Caco-2 (cell line): ENCODE measurements around the gene SORL1-AS1.

Source experiments
- BruUV-seq: library from RNA; stranded (reverse); fragments of 400-500 nt; replicated peaks from 2 replicates; lab custom pipeline; 2021; lab: Mats Ljungman, UMichigan
- CTCF ChIA-PET: fragments of 300-600 bp; sonication (Branson Sonifier 250); formaldehyde crosslinking; loops from one replicate; lab custom pipeline; 2022; ENCODE audit warnings: antibody characterized with exemption; lab: Charles Lee
- POLR2A ChIA-PET: fragments of 300-600 bp; sonication (Branson Sonifier 250); formaldehyde crosslinking; loops from one replicate; lab custom pipeline; 2022; ENCODE audit warnings: antibody characterized with exemption; lab: Charles Lee
- DNase-seq, 2 experiments: peaks; one replicate each; pipeline versions ENCODE4 v3.0.0 to v3.0.0-alpha.2; 2020 to 2022
- H3K27me3 ChIP-seq: replicated peaks from 2 replicates; pipeline ENCODE4 v1.6.0; 2011; ENCODE audit warnings: low read length; ENCODE audit not compliant: control insufficient read depth, insufficient read depth
- H3K36me3 ChIP-seq: 2 replicates; pipeline ENCODE4 v1.5.1; 2011; ENCODE audit warnings: low read length; ENCODE audit not compliant: control insufficient read depth, insufficient read depth
- H3K4me1 ChIP-seq: fragments of 250-450 bp; sonication (Bioruptor Pico); 2 replicates; pipeline ENCODE4 v1.5.1; 2020; ENCODE audit warnings: mild to moderate bottlenecking
- H3K4me3 ChIP-seq: 2 replicates; pipeline ENCODE4 v1.5.1; 2011; ENCODE audit warnings: low read depth, mild to moderate bottlenecking, control low read depth, low read length
- H3K9me3 ChIP-seq: fragments of 250-450 bp; sonication (Bioruptor Pico); 2 replicates; pipeline ENCODE4 v1.5.1; 2020; ENCODE audit warnings: mild to moderate bottlenecking, moderate library complexity
- H3K27ac Mint-ChIP-seq: one replicate; pipeline ENCODE4 v1.8.0; 2022; ENCODE audit warnings: mixed read lengths; ENCODE audit not compliant: unreplicated experiment
- H3K27me3 Mint-ChIP-seq: one replicate; pipeline ENCODE4 v1.8.0; 2022; ENCODE audit warnings: mixed read lengths; ENCODE audit not compliant: insufficient read depth, unreplicated experiment
- H3K36me3 Mint-ChIP-seq: one replicate; pipeline ENCODE4 v1.8.0; 2022; ENCODE audit warnings: mild to moderate bottlenecking, mixed read lengths; ENCODE audit not compliant: insufficient read depth, unreplicated experiment
- H3K4me1 Mint-ChIP-seq: one replicate; pipeline ENCODE4 v1.8.0; 2022; ENCODE audit warnings: low read depth, mixed read lengths; ENCODE audit not compliant: unreplicated experiment
- H3K4me3 Mint-ChIP-seq: one replicate; pipeline ENCODE4 v1.8.0; 2022; ENCODE audit warnings: mild to moderate bottlenecking, moderate library complexity, mixed read lengths; ENCODE audit not compliant: unreplicated experiment
- H3K9me3 Mint-ChIP-seq: one replicate; pipeline ENCODE4 v1.8.0; 2022; ENCODE audit warnings: mixed read lengths; ENCODE audit not compliant: unreplicated experiment
- CTCF ChIP-seq, 2 experiments: fragments of 200-600 bp in 1 of 2; IDR thresholded peaks; 1 replicate in 1 of 2; 2 replicates in 1 of 2; pipeline versions ENCODE4 v1.5.1 to v1.8.0; 2011 to 2022; ENCODE audit warnings: antibody characterized with exemption in 1 of 2, control low read depth in 1 of 2, inconsistent platforms in 1 of 2, low read depth in 1 of 2, low read length in 1 of 2, mild to moderate bottlenecking in 1 of 2, moderate library complexity in 1 of 2; ENCODE audit not compliant: insufficient read depth in 1 of 2, severe bottlenecking in 1 of 2, unreplicated experiment in 1 of 2
- intact Hi-C: fragments of 100-400 bp; cut with micrococcal nuclease; formaldehyde crosslinking; loops from one replicate; pipeline ENCODE4 v1.10.0; 2022; ENCODE audit not compliant: unreplicated experiment

The SORL1-AS1 gene

GRCh38 chr11:121420398-121420797 lies 32.4 kb downstream of the SORL1-AS1 start:
- no peak overlapping the region for H3K4me3 Mint-ChIP-seq
- H3K27me3 Mint-ChIP-seq: peaks cover 6% of the 10 kb centered on the region
- H3K27me3 ChIP-seq: no peaks in the 10 kb centered on the region; the same call in 1 of the 2 replicates
- H3K9me3 Mint-ChIP-seq: no peaks in the 10 kb centered on the region
- intact Hi-C loops: no loop called here
- no peak overlapping the region for H3K27ac Mint-ChIP-seq
- no peaks in the 10 kb centered on the region for H3K9me3 ChIP-seq
- no TSS peak for BruUV-seq
- H3K36me3 ChIP-seq: no peaks in the 10 kb centered on the region
- no peaks in the 10 kb centered on the region for H3K4me1 ChIP-seq
- H3K4me1 Mint-ChIP-seq: no peaks in the 10 kb centered on the region
- ChIA-PET CTCF (no interaction called here), POLR2A (no interaction called here)
- H3K36me3 Mint-ChIP-seq: no peaks in the 10 kb centered on the region
- no peak for DNase-seq
- H3K4me3 ChIP-seq: no peak overlapping the region
- no peak for TF ChIP-seq CTCF (IDR thresholded peaks at IDR 0.05; ENCODE audit: insufficient read depth in 1 of 2, low read depth in 1 of 2, low read length in 1 of 2, severe bottlenecking in 1 of 2, unreplicated experiment in 1 of 2)

- Histone ChIP-seq H3K27me3 (no peaks in the 10 kb centered on the region; the same call in 1 of the 2 replicates), H3K4me1 (no peaks in the 10 kb centered on the region), H3K36me3 (no peaks in the 10 kb centered on the region), H3K9me3 (no peaks in the 10 kb centered on the region), H3K4me3 (no peak overlapping the region)
- no peak overlapping the region for H3K27ac Mint-ChIP-seq
- BruUV-seq: no TSS peak
- DNase-seq: no peak
- intact Hi-C loops: no loop called here
- H3K4me1 Mint-ChIP-seq: no peaks in the 10 kb centered on the region
- H3K4me3 Mint-ChIP-seq: no peak overlapping the region
- ChIA-PET CTCF (no interaction called here), POLR2A (no interaction called here)
- H3K27me3 Mint-ChIP-seq: peaks cover 6% of the 10 kb centered on the region
- H3K36me3 Mint-ChIP-seq: no peaks in the 10 kb centered on the region
- no peaks in the 10 kb centered on the region for H3K9me3 Mint-ChIP-seq
- TF ChIP-seq CTCF (IDR thresholded peaks at IDR 0.05; ENCODE audit: insufficient read depth in 1 of 2, low read depth in 1 of 2, low read length in 1 of 2, severe bottlenecking in 1 of 2, unreplicated experiment in 1 of 2): no peak
Observed at GRCh38 chr11:121419836-121420235, 32.9 kb downstream of the SORL1-AS1 start.

GRCh38 chr11:121418625-121419114 lies 34.1 kb downstream of the SORL1-AS1 start:
- Histone ChIP-seq H3K4me1 (no peaks in the 10 kb centered on the region), H3K27me3 (no peaks in the 10 kb centered on the region; the same call in 1 of the 2 replicates), H3K9me3 (no peaks in the 10 kb centered on the region), H3K36me3 (no peaks in the 10 kb centered on the region), H3K4me3 (no peak overlapping the region)
- no peak overlapping the region for H3K4me3 Mint-ChIP-seq
- BruUV-seq: no TSS peak
- no peaks in the 10 kb centered on the region for H3K36me3 Mint-ChIP-seq
- CTCF ChIA-PET: interaction anchor here (0.5 kb wide), 1 partner anchor 617 kb away, joined by 3 read pairs; no protein-coding TSS in a partner anchor
- no peaks in the 10 kb centered on the region for H3K4me1 Mint-ChIP-seq
- intact Hi-C loops: no loop called here
- no peak overlapping the region for H3K27ac Mint-ChIP-seq
- peaks cover 2% of the 10 kb centered on the region for H3K27me3 Mint-ChIP-seq
- H3K9me3 Mint-ChIP-seq: no peaks in the 10 kb centered on the region
- DNase-seq: no peak
- POLR2A ChIA-PET: no interaction called here
- TF ChIP-seq CTCF (IDR thresholded peaks at IDR 0.05; ENCODE audit: insufficient read depth in 1 of 2, low read depth in 1 of 2, low read length in 1 of 2, severe bottlenecking in 1 of 2, unreplicated experiment in 1 of 2): no peak
